ENCODE results near the gene HSDL2. TPM values are rescaled to one million over a fixed set of nuclear protein-coding genes. Genes with fewer than 3 reads are reported as not detected.
A peak's percentile ranks its signal among the peaks of the same experiment; 100 is the strongest.

The HSDL2 gene
- total and polyA plus RNA-seq, 2 donors from 2014 or later, result 30.2 to 67.0 TPM

GRCh38 chr9:112334432-112334841, 45.5 kb upstream of the HSDL2 start:
- intact Hi-C loops (cut with DNase I), result no loop called here
- peak in 2 of 5 donors; percentile 56 to 59 for DNase-seq

GRCh38 chr9:112337547-112337946, 42.4 kb upstream of the HSDL2 start:
- FAIRE-seq (peak; percentile 61), DNase-seq (peak in 1 of 5 donors; percentile 16)
- H3K27me3 ChIP-seq (ENCODE audit: control insufficient read depth, insufficient read depth, low read length), result no peaks in the 10 kb centered on the region
- peak overlapping the region in 1 of 2 donors; percentile 8 for H3K27ac ChIP-seq (ENCODE audit: low read depth in 2 of 2, low read length in 2 of 2)
- no peak overlapping the region for H3K4me3 ChIP-seq (ENCODE audit: low read length in 3 of 3)
- intact Hi-C loops (cut with DNase I), result no loop called here
- no peak overlapping the region for H3K9ac ChIP-seq (ENCODE audit: low read length in 3 of 3)
- no peaks in the 10 kb centered on the region for H3K36me3 ChIP-seq (ENCODE audit: control insufficient read depth in 2 of 3, insufficient read depth in 3 of 3, low read length in 3 of 3)
- TF ChIP-seq CTCF (IDR thresholded peaks at IDR 0.05; ENCODE audit: borderline replicate concordance, extremely low read depth, insufficient read depth), result no peak
- no peaks in the 10 kb centered on the region for H3K9me3 ChIP-seq (ENCODE audit: control insufficient read depth in 2 of 3, insufficient read depth in 1 of 3, low read length in 3 of 3)
- peaks cover 0 to 18% (median 3%) of the 10 kb centered on the region in 3 donors for H3K4me1 ChIP-seq (ENCODE audit: control insufficient read depth in 2 of 3, insufficient read depth in 2 of 3, low read depth in 1 of 3, low read length in 3 of 3)

More at GRCh38 chr9:112334432-112334841, 45.5 kb upstream of the HSDL2 start:
- peak overlapping the region; percentile 86 to 94 for H3K27ac ChIP-seq (ENCODE audit: low read depth in 2 of 2, low read length in 2 of 2)
- H3K9ac ChIP-seq (ENCODE audit: low read length in 3 of 3), result peak overlapping the region; percentile 45 to 89 (median 78)
- peaks cover 2 to 29% (median 3%) of the 10 kb centered on the region in 3 donors for H3K4me1 ChIP-seq (ENCODE audit: control insufficient read depth in 2 of 3, insufficient read depth in 2 of 3, low read depth in 1 of 3, low read length in 3 of 3)
- TF ChIP-seq CTCF (IDR thresholded peaks at IDR 0.05; ENCODE audit: borderline replicate concordance, extremely low read depth, insufficient read depth), result no peak
- peak overlapping the region; percentile 64 to 78 (median 67) for H3K4me3 ChIP-seq (ENCODE audit: low read length in 3 of 3)
- FAIRE-seq, result no peak
- H3K9me3 ChIP-seq (ENCODE audit: control insufficient read depth in 2 of 3, insufficient read depth in 1 of 3, low read length in 3 of 3), result no peaks in the 10 kb centered on the region
- no peaks in the 10 kb centered on the region for H3K36me3 ChIP-seq (ENCODE audit: control insufficient read depth in 2 of 3, insufficient read depth in 3 of 3, low read length in 3 of 3)
- H3K27me3 ChIP-seq (ENCODE audit: control insufficient read depth, insufficient read depth, low read length), result no peaks in the 10 kb centered on the region

GRCh38 chr9:112338561-112338960, 41.3 kb upstream of the HSDL2 start:
- no peak overlapping the region for H3K4me3 ChIP-seq (ENCODE audit: low read length in 3 of 3)
- H3K27ac ChIP-seq (ENCODE audit: low read depth in 2 of 2, low read length in 2 of 2), result no peak overlapping the region
- TF ChIP-seq CTCF (IDR thresholded peaks at IDR 0.05; ENCODE audit: borderline replicate concordance, extremely low read depth, insufficient read depth), result no peak
- FAIRE-seq (no peak), DNase-seq (peak in 1 of 5 donors; percentile 34)
- no peaks in the 10 kb centered on the region for H3K36me3 ChIP-seq (ENCODE audit: control insufficient read depth in 2 of 3, insufficient read depth in 3 of 3, low read length in 3 of 3)
- H3K27me3 ChIP-seq (ENCODE audit: control insufficient read depth, insufficient read depth, low read length), result no peaks in the 10 kb centered on the region
- intact Hi-C loops (cut with DNase I), result no loop called here
- peaks cover 0 to 18% (median 3%) of the 10 kb centered on the region in 3 donors for H3K4me1 ChIP-seq (ENCODE audit: control insufficient read depth in 2 of 3, insufficient read depth in 2 of 3, low read depth in 1 of 3, low read length in 3 of 3)
- no peak overlapping the region for H3K9ac ChIP-seq (ENCODE audit: low read length in 3 of 3)
- H3K9me3 ChIP-seq (ENCODE audit: control insufficient read depth in 2 of 3, insufficient read depth in 1 of 3, low read length in 3 of 3), result no peaks in the 10 kb centered on the region

- H3K9ac ChIP-seq (ENCODE audit: low read length in 3 of 3), result no peak overlapping the region
- H3K36me3 ChIP-seq (ENCODE audit: control insufficient read depth in 2 of 3, insufficient read depth in 3 of 3, low read length in 3 of 3), result no peaks in the 10 kb centered on the region
- intact Hi-C loops (cut with DNase I), result no loop called here
- H3K27me3 ChIP-seq (ENCODE audit: control insufficient read depth, insufficient read depth, low read length), result no peaks in the 10 kb centered on the region
- H3K4me3 ChIP-seq (ENCODE audit: low read length in 3 of 3), result no peak overlapping the region
- H3K9me3 ChIP-seq (ENCODE audit: control insufficient read depth in 2 of 3, insufficient read depth in 1 of 3, low read length in 3 of 3), result no peaks in the 10 kb centered on the region
- H3K4me1 ChIP-seq (ENCODE audit: control insufficient read depth in 2 of 3, insufficient read depth in 2 of 3, low read depth in 1 of 3, low read length in 3 of 3), result peaks cover 0 to 18% (median 0%) of the 10 kb centered on the region in 3 donors
- TF ChIP-seq CTCF (IDR thresholded peaks at IDR 0.05; ENCODE audit: borderline replicate concordance, extremely low read depth, insufficient read depth), result no peak
- DNase-seq (no peak), FAIRE-seq (no peak)
- no peak overlapping the region for H3K27ac ChIP-seq (ENCODE audit: low read depth in 2 of 2, low read length in 2 of 2)
Measured at GRCh38 chr9:112339886-112340285, 40.0 kb upstream of the HSDL2 start.

Measured in kidney (tissue), 14 donors.